Measurements from ENCODE around the gene CAST. TPM values are rescaled to one million over a fixed set of nuclear protein-coding genes. Genes with fewer than 3 reads are reported as not detected.
"Not testable (repeated sequence)": the region's sequence is repeated elsewhere in the genome, so short reads cannot be mapped to it uniquely, and the experiment has no call there.

Gene CAST
- total RNA-seq, 2 experiments from 2014 or later: 149 to 152 TPM

DNA sequence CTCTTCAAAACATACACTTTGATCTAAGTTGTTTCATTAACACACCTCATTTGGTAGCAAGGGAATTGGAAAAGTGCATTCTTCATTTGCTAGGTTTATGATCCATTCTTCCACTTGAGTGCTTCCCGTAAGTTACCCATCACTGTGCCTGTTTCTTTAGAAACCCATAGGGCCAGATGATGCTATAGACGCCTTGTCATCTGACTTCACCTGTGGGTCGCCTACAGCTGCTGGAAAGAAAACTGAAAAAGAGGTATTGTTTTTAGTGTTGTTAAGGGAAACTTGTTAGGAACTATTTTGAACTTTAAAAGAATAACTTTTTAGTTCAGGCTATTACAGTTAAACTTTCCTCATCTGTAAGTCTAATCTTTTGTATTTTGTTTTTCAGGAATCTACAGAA is 78.9 kb downstream of the CAST start:
- H3K4me3 Mint-ChIP-seq: no peak overlapping the region
- no peaks in the 10 kb centered on the region for H3K27me3 Mint-ChIP-seq (ENCODE audit: low read depth)
- ChIA-PET CTCF (interaction anchor here (0.9 to 4.0 kb wide), 4 partner anchors 8 to 128 kb away, joined by 3 to 22 read pairs (median 4); no protein-coding TSS in a partner anchor), POLR2A (no interaction called here)
- DNase-seq: no peak
- peaks cover 1% of the 10 kb centered on the region for H3K4me1 Mint-ChIP-seq (ENCODE audit: low read depth)
- H3K27ac Mint-ChIP-seq: no peak overlapping the region
- H3K9me3 Mint-ChIP-seq (ENCODE audit: insufficient read depth): no peaks in the 10 kb centered on the region
- H3K36me3 Mint-ChIP-seq (ENCODE audit: low read depth): peaks cover 57% of the 10 kb centered on the region
- ATAC-seq: no peak

DNA sequence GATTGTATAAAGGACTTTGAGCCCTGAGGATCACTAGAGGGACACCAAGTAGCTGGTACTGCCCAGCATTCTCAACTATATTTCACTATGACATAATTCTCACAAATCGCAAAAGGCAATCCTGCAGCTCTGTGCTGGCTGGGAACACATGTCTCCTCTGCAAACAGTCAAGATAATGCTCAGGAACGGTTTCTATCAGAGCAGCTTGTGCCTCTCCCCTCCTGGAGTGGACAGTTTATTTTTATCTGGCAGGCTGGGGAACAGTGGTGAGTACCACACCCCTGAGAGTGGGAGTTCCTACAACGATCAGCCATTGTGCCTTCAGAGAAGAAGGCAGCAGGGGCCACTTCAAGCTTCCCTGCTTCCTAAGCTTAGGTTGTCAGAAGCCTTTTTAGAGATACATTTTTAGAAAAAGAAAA is 79.7 kb downstream of the CAST start:
- CTCF ChIA-PET: interaction anchor here (0.9 to 4.0 kb wide), 6 partner anchors 9 to 396 kb away, joined by 3 to 22 read pairs (median 3); no protein-coding TSS in a partner anchor
- H3K9me3 Mint-ChIP-seq (ENCODE audit: insufficient read depth): no peaks in the 10 kb centered on the region
- H3K27me3 Mint-ChIP-seq (ENCODE audit: low read depth): no peaks in the 10 kb centered on the region
- DNase-seq (no peak), ATAC-seq (no peak)
- no peak overlapping the region for H3K27ac Mint-ChIP-seq
- H3K4me1 Mint-ChIP-seq (ENCODE audit: low read depth): peaks cover 2% of the 10 kb centered on the region
- H3K36me3 Mint-ChIP-seq (ENCODE audit: low read depth): peaks cover 65% of the 10 kb centered on the region
- no peak overlapping the region for H3K4me3 Mint-ChIP-seq
- POLR2A ChIA-PET: no interaction called here

DNA sequence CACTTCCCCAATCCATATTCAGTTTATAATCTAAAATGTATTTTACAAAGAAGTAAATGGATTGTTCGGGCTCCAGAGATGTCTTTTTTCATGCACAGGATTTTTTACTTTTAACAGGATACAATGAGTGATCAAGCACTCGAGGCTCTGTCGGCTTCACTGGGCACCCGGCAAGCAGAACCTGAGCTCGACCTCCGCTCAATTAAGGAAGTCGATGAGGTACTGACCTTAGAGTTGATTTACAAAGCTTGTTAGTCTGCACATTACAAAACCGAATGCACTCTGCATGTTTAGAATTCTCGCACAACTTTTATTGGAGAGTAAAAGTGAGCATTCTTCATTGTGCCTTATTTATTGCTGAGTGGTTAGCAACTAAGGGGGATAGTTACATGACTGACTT is 80.4 kb downstream of the CAST start:
- DNase-seq (no peak), ATAC-seq (no peak)
- no peak overlapping the region for H3K27ac Mint-ChIP-seq
- H3K4me3 Mint-ChIP-seq: no peak overlapping the region
- peaks cover 2% of the 10 kb centered on the region for H3K4me1 Mint-ChIP-seq (ENCODE audit: low read depth)
- H3K9me3 Mint-ChIP-seq (ENCODE audit: insufficient read depth): no peaks in the 10 kb centered on the region
- H3K27me3 Mint-ChIP-seq (ENCODE audit: low read depth): no peaks in the 10 kb centered on the region
- ChIA-PET CTCF (interaction anchor here (1.0 to 4.0 kb wide), 7 partner anchors 10 to 397 kb away, joined by 3 to 22 read pairs (median 4); no protein-coding TSS in a partner anchor), POLR2A (no interaction called here)
- H3K36me3 Mint-ChIP-seq (ENCODE audit: low read depth): peaks cover 65% of the 10 kb centered on the region

DNA sequence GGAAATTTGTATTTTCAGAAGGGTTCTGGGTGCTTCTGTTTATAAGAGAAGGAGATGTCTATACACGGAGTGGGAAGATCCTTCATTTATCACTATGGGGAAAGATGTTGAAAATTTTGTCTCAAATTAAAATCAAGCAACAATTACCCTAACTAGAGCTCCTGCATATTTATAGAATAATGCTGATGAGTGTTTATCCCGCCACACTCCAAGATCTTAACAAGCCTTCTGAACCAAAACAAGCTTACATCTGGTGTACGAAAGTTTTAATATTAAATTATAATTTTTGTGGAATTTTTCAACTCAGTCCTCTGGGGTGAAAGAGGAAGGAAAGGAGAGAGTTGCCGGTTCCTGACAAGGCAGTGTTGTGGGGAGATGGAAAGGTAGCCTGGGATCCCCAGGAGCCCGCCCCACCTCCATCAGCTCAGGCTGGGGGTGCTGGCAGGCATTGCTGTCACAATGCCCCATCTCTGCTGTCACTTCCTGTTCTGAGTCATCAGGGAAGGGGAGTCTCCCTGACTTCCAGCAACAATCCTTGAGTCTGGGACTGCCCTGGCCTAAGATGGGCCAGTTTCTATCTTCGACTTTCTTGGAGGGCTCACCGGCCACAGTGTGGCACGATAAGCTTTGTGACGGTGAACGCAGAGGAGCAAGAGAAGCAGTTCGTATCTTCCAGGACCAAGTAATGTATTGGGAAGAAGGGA is 81.0 kb downstream of the CAST start:
- ATAC-seq (no peak), DNase-seq (no peak)
- Mint-ChIP-seq H3K4me3 (no peak overlapping the region), H3K27ac (no peak overlapping the region), H3K36me3 (ENCODE audit: low read depth) (peaks cover 64% of the 10 kb centered on the region), H3K4me1 (ENCODE audit: low read depth) (peaks cover 2% of the 10 kb centered on the region), H3K27me3 (ENCODE audit: low read depth) (no peaks in the 10 kb centered on the region), H3K9me3 (ENCODE audit: insufficient read depth) (no peaks in the 10 kb centered on the region)
- POLR2A ChIA-PET: no interaction called here
- CTCF ChIA-PET: interaction anchor here (1.0 to 4.0 kb wide), 7 partner anchors 9 to 398 kb away, joined by 3 to 22 read pairs (median 3); no protein-coding TSS in a partner anchor

DNA sequence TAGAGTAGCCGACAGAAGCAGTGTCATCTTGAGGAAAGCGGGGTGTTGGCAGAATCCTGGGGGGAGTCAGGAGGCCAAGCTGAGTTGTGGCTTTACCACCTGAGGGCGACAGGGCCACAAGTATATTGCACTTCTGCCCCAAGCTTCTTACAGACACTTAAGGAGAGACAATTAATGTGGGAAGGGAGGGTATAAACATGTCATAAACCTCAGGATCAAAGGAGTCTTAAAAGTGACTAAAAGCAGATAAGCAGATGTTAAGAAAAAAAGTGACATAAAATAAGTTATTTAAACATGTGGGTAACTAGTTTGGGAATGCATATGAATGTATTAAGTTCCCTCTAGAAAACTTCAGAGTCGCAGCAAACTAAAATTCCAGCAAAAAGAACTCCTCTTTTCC is 81.6 kb downstream of the CAST start:
- ATAC-seq: no peak
- no peak overlapping the region for H3K27ac Mint-ChIP-seq
- ChIA-PET POLR2A (no interaction called here), CTCF (interaction anchor here (1.1 to 4.0 kb wide), 4 partner anchors 9 to 417 kb away, joined by 3 to 22 read pairs (median 10); no protein-coding TSS in a partner anchor)
- H3K27me3 Mint-ChIP-seq (ENCODE audit: low read depth): no peaks in the 10 kb centered on the region
- H3K4me3 Mint-ChIP-seq: no peak overlapping the region
- no peaks in the 10 kb centered on the region for H3K9me3 Mint-ChIP-seq (ENCODE audit: insufficient read depth)
- peaks cover 66% of the 10 kb centered on the region for H3K36me3 Mint-ChIP-seq (ENCODE audit: low read depth)
- peaks cover 2% of the 10 kb centered on the region for H3K4me1 Mint-ChIP-seq (ENCODE audit: low read depth)
- no peak for DNase-seq

DNA sequence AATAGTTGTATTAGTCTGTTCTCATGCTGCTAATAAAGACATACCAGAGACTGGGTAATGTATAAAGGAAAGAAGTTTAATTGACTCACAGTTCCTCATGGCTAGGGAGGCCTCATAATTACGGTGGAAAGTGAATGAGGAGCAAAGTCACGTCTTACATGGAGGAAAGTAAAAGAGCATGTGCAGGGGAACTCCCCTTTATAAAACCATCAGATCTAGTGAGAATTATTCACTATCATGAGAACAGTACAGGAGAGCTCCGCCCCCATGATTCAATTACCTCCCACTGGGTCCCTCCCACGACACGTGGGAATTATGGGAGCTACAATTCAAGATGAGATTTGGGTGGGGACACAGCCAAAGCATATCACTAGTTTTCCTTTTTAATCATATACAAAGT is 82.0 kb downstream of the CAST start:
- POLR2A ChIA-PET; H3K27ac Mint-ChIP-seq; H3K27me3 Mint-ChIP-seq (ENCODE audit: low read depth); H3K4me3 Mint-ChIP-seq; H3K9me3 Mint-ChIP-seq (ENCODE audit: insufficient read depth); H3K4me1 Mint-ChIP-seq (ENCODE audit: low read depth); DNase-seq; ATAC-seq: not testable (repeated sequence)
- peaks cover 68% of the 10 kb centered on the region for H3K36me3 Mint-ChIP-seq (ENCODE audit: low read depth)
- CTCF ChIA-PET: interaction anchor here (2.9 to 4.0 kb wide), 3 partner anchors 8 to 417 kb away, joined by 10 to 22 read pairs (median 11); no protein-coding TSS in a partner anchor

DNA sequence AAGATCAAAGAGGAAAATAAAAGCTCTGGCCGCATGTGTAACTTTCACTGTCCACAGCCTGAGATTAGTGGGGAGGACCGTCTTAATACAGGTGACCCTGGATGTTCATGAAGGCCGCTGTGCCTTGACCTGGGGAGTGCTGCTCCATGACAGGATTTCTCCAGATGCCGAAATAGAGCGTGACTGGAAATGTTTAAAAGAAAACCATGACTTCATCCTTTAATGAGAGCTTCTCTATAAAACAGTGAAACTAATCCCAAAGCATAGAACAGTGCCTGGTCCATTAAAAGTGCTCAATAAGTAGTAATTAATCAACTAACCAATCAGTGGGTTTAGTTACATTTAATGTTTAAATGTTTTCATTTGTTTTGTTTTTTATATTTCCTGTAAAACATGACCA is 82.8 kb downstream of the CAST start:
- no peak for DNase-seq
- H3K4me3 Mint-ChIP-seq: no peak overlapping the region
- ChIA-PET CTCF (interaction anchor here (2.9 to 3.2 kb wide), 2 partner anchors 131 to 416 kb away, joined by 10 to 11 read pairs; no protein-coding TSS in a partner anchor), POLR2A (no interaction called here)
- no peaks in the 10 kb centered on the region for H3K27me3 Mint-ChIP-seq (ENCODE audit: low read depth)
- H3K4me1 Mint-ChIP-seq (ENCODE audit: low read depth): peaks cover 2% of the 10 kb centered on the region
- no peak for ATAC-seq
- no peaks in the 10 kb centered on the region for H3K9me3 Mint-ChIP-seq (ENCODE audit: insufficient read depth)
- H3K36me3 Mint-ChIP-seq (ENCODE audit: low read depth): peaks cover 65% of the 10 kb centered on the region
- no peak overlapping the region for H3K27ac Mint-ChIP-seq

DNA sequence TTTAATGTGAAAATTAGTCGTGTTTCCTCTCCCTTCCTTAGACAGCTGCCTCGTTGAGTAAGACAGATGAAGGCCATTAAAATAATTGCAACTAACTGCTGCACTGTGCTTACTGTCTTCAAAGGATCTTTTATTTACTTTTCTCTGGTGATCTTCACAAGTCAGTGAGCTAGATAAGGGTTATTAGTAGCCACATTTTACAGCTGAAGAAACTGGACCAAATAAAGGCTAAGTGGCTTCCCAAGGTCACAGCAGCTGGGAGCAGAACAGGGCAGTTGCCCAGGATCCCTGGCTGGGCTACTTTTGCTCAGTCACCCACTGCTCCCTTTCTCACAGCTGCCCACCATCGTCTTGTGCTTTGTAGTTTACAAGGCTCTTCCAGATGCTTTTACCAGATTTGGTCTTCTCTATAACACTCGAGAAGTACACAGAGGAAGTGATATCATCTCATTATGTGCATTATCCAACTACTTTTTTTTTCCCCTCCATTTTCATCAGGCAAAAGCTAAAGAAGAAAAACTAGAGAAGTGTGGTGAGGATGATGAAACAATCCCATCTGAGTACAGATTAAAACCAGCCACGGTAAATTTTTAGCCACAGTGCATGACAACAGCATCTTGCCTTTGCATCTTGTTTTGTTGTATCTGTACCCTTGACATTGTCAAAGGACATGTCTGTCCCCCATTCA is 83.8 kb downstream of the CAST start:
- H3K27ac Mint-ChIP-seq: peak overlapping the region; percentile 23
- no peaks in the 10 kb centered on the region for H3K27me3 Mint-ChIP-seq (ENCODE audit: low read depth)
- H3K36me3 Mint-ChIP-seq (ENCODE audit: low read depth): peaks cover 64% of the 10 kb centered on the region
- peaks cover 2% of the 10 kb centered on the region for H3K4me1 Mint-ChIP-seq (ENCODE audit: low read depth)
- H3K4me3 Mint-ChIP-seq: no peak overlapping the region
- ATAC-seq (no peak), DNase-seq (no peak)
- no peaks in the 10 kb centered on the region for H3K9me3 Mint-ChIP-seq (ENCODE audit: insufficient read depth)
- POLR2A ChIA-PET: no interaction called here
- CTCF ChIA-PET: interaction anchor here (2.9 to 3.2 kb wide), 2 partner anchors 132 to 415 kb away, joined by 10 to 11 read pairs; no protein-coding TSS in a partner anchor

DNA sequence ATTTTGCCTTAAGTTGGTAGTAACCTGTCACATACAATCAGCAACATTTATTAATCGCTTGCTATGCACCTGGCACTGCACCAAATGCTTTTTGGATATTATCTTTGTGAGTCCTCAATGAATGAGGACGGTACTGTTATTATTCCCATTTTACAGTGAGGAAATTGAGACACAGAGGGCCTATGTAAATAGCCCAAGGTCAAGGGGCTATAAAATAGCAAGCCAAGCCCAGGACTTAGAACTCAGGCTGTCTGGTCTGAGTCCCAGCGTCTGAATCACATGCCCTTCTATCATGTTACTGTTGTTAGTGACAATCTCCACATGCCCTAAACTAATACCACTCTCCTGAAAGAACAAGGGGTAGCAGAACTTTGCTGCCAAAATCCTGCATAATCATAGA is 85.5 kb downstream of the CAST start:
- ATAC-seq (no peak), DNase-seq (no peak)
- POLR2A ChIA-PET: no interaction called here
- CTCF ChIA-PET: interaction anchor here (1.0 kb wide), 1 partner anchor 17 kb away, joined by 3 read pairs; no protein-coding TSS in a partner anchor
- H3K4me3 Mint-ChIP-seq: no peak overlapping the region
- peaks cover 59% of the 10 kb centered on the region for H3K36me3 Mint-ChIP-seq (ENCODE audit: low read depth)
- H3K27ac Mint-ChIP-seq: no peak overlapping the region
- H3K27me3 Mint-ChIP-seq (ENCODE audit: low read depth): no peaks in the 10 kb centered on the region
- H3K4me1 Mint-ChIP-seq (ENCODE audit: low read depth): peaks cover 2% of the 10 kb centered on the region
- no peaks in the 10 kb centered on the region for H3K9me3 Mint-ChIP-seq (ENCODE audit: insufficient read depth)

DNA sequence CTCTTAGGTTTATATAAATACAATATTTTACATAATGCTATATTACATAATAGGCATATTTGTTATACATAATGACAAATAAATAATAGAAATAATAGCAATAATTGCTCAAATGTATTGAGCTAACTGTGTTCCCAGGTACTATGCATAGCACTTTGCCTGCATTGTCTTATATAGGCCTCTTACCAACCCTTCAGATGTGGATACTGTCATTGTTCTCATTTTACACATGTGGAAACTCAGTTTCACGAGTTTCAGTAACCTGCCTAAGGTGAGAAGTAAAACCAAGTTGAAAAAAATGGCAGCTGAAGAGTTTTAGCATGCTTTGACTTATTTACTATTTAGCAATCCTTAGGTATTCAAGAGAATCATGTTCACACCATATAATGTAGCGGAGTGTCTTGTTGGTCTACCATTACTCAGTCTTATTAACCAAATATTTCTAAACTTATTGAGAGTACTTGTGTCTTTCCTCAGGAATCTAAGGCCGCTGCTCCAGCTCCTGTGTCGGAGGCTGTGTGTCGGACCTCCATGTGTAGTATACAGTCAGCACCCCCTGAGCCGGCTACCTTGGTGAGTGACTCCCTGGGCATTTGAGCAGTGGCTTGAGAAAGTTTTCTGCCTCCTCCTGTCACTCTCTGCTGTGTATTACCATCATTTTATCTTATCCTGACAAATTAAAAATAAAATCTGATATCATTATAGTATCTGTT is 88.1 kb downstream of the CAST start:
- ChIA-PET CTCF (interaction anchor here (1.4 to 4.8 kb wide), 2 partner anchors 118 to 413 kb away, joined by 3 to 53 read pairs; no protein-coding TSS in a partner anchor), POLR2A (no interaction called here)
- Mint-ChIP-seq H3K4me1 (ENCODE audit: low read depth) (peaks cover 2% of the 10 kb centered on the region), H3K27me3 (ENCODE audit: low read depth) (no peaks in the 10 kb centered on the region), H3K4me3 (no peak overlapping the region), H3K9me3 (ENCODE audit: insufficient read depth) (no peaks in the 10 kb centered on the region), H3K27ac (no peak overlapping the region), H3K36me3 (ENCODE audit: low read depth) (peaks cover 54% of the 10 kb centered on the region)
- ATAC-seq: no peak
- DNase-seq: no peak

DNA sequence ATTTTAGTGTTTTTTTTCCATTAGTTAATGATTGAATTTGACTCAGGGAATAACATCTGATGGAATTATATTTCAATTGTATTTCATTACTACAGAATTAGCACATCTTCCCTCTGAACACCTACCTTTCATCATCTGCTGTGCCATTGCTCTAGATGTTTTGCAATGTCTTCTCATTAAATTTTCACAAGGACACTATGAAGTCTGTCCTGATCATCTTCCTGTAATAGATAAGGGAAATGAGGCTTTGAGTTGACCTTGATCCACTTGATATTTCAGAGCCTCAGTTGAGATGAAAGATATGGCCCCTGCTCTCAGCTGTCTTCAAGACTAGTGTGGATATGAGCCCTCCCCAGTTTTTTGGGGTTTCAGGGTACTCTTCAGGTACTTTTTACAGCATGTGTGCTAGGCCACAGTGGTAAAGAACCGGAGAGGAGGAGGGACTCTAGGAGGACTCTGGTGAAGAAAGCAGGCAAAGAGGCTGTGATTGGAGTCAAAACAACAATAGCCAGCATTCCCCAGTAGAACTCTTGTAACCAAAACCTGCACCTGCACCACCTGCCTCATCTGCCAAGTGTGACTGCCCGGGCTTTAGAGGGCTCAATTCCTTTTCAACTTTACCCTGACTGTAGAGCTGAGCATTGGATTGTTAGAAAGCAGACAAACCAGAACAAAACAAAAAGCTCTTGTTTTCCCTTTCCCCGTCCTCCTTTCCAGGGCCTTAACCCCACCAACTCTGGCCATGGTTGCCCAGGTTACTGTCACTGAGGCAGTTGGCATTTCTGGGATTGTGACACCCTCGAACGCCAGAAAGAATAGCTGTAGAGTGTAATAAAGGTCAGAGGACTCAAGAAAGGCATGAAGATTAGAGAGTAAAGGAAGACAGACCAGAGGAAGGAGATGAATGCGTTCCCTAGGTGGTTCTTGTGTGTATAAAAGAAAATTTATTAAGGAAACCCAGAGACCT is 89.3 kb downstream of the CAST start:
- Mint-ChIP-seq H3K9me3 (ENCODE audit: insufficient read depth) (no peaks in the 10 kb centered on the region), H3K4me3 (no peak overlapping the region), H3K4me1 (ENCODE audit: low read depth) (no peaks in the 10 kb centered on the region), H3K27ac (no peak overlapping the region), H3K27me3 (ENCODE audit: low read depth) (no peaks in the 10 kb centered on the region), H3K36me3 (ENCODE audit: low read depth) (peaks cover 57% of the 10 kb centered on the region)
- no peak for DNase-seq
- no peak for ATAC-seq
- ChIA-PET CTCF (interaction anchor here (0.7 to 4.8 kb wide), 45 partner anchors 9 to 443 kb away, joined by 3 to 53 read pairs (median 4); partner anchors contain the start of genes ERAP2 and LIX1), POLR2A (interaction anchor here (0.7 to 0.8 kb wide), 2 partner anchors 20 to 57 kb away, joined by 3 to 4 read pairs; partner anchors contain the start of gene ERAP1)
